ENCODE data around the gene C2CD2.
"Not testable (repeated sequence)": the region's sequence is repeated elsewhere in the genome, so short reads cannot be mapped to it uniquely, and the experiment has no call there.

GRCh38 chr21:41994613-41995012 is 40.8 kb upstream of the C2CD2 start:
- not testable (repeated sequence) for TF ChIP-seq ZNF8 (CRISPR knock-in tag; IDR thresholded peaks at IDR 0.05); ZNF565 (CRISPR knock-in tag; conservative IDR thresholded peaks at IDR 0.05; ENCODE audit: low read depth); GLIS3 (CRISPR knock-in tag; IDR thresholded peaks at IDR 0.05); ZFP3 (CRISPR knock-in tag; IDR thresholded peaks at IDR 0.05); ZNF70 (CRISPR knock-in tag; IDR thresholded peaks at IDR 0.05); TOX (CRISPR knock-in tag; IDR thresholded peaks at IDR 0.05; ENCODE audit: borderline replicate concordance); ARNTL (CRISPR knock-in tag; IDR thresholded peaks at IDR 0.05; ENCODE audit: borderline replicate concordance, low read depth); CSDC2 (CRISPR knock-in tag; IDR thresholded peaks at IDR 0.05); ISL1 (CRISPR knock-in tag; IDR thresholded peaks at IDR 0.05); TCF4 (CRISPR knock-in tag; IDR thresholded peaks at IDR 0.05; ENCODE audit: borderline replicate concordance); SNAI2 (CRISPR knock-in tag; IDR thresholded peaks at IDR 0.05); CSRNP3 (CRISPR knock-in tag; IDR thresholded peaks at IDR 0.05); ZC3H10 (CRISPR knock-in tag; IDR thresholded peaks at IDR 0.05)

Measured in SK-N-SH treated with all-trans-retinoic acid at 6 μM for 48 hours (cell line).